HG02943 (cell line): ENCODE results near the gene PLEKHJ1.
A peak's percentile ranks its signal among the peaks of the same experiment; 100 is the strongest.

Experiments used
- ATAC-seq: cut with Tn5 transposase; IDR thresholded peaks from one replicate; pipeline ENCODE4 v1.9.1; 2021; ENCODE audit warnings: mild to moderate bottlenecking, low read depth, moderate library complexity; ENCODE audit not compliant: unreplicated experiment

PLEKHJ1 gene

DNA sequence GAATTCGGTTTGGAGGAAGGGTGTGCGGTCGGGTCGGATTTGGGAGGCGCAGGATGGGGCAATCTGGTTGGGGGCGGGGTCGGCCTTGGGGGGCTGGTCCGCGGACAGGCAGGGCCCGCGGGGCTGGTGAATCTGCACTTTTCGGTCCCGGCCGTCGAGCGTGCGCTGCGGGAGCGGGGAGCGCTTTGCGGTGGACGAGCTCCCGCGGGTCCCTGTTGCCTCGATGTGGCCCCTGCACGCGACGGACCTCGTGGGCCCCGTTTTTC is 34.0 kb upstream of the PLEKHJ1 start:
- ATAC-seq = no peak

DNA sequence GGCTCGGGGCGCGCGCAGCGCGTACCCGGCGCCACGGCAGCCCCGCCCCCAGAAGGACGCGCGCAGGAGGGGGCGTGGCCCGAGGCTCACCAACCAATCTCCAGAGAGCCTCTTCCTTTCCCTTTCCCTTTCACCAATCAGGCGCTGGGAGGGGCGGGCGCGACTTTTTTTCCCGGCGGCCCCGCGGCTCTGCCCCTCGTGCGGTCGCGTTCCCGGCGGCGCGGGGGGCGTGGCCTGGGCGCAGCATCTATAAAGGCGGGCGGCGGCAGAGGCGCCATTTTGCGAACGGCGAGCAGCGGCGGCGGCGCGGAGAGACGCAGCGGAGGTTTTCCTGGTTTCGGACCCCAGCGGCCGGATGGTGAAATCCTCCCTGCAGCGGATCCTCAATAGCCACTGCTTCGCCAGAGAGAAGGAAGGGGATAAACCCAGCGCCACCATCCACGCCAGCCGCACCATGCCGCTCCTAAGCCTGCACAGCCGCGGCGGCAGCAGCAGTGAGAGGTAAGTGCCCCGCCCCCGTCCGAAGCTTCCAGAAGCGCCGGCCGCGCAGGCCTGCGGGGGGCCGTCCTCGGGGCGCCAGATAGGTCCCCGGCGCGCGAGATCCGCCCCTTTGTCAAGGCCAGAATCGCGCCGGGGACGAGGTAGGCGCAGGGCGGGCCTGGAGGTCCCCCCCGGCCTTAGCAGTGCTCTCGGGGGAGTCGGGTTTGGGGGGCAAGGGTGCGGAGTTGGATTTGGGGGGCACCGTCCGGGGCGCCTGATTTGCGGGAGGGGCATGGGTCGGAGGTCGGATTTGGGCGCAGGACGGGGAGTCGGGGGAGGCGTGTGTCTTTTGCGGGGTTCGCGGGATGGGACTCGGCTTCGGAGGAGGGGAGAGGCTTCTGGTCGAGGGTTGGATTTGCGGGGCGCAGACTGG is 33.4 kb upstream of the PLEKHJ1 start:
- ATAC-seq = peak; percentile 55

DNA sequence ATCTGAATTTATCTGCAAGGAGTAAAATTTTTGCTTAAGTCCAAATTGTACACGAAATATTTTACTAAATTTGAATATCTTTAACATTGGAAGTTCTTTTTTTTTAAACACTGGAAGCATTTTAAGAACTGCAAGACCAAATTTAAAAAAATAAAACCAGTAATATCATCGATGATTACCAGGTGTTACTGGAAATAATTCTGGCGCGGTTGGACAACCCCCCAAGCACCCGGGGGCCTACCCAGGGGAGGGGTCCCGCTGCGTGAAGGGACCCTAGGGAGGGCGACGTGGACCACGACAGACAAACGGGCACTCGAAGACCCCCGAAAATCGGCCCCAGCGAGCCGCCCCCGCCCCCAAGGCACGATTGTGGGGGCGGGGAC is 32.7 kb upstream of the PLEKHJ1 start:
- no peak for ATAC-seq

GRCh38 chr19:2268480-2268830 is 32.3 kb upstream of the PLEKHJ1 start:
- no peak for ATAC-seq

DNA sequence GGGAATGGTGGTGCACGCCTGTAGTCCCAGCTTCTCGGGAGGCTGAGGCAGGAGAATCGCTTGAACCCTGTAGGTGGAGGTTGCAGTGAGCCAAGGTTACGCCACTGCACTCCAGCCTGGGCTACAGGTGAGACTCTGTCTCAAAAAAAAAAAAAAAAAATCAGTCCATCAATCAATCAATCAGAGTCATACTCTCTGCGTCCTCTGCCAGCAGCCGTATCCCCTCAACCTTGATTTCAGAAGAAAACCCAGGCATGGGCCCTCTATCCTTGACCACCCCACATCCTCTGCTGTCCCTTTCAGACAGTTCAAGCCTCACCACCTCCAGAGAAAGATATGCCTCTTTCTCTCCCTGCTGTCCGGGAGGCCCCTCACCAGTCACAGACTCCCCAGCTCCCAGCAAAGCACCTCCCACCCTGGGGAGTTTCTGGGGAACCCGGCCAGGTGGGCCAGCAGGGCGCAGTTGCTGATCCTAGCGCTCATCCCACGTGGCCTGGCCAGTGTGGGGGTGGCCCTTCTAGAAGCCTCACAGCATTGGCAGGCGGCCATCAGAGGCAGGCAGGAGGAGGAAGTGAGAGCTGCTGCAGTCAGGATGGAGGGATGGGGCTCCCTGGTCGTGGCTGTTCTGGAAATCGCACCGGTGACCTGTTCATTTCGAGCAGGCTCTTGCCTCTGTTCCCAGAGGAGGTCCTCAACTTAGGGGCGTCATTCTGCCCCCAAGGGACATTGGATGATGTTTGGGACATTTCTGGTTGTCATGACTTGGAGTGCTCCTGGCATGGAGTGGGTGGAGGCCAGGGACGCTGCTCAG is 30.3 kb upstream of the PLEKHJ1 start:
- ATAC-seq = no peak

GRCh38 chr19:2261438-2262172 is 25.5 kb upstream of the PLEKHJ1 start:
- ATAC-seq = no peak

DNA sequence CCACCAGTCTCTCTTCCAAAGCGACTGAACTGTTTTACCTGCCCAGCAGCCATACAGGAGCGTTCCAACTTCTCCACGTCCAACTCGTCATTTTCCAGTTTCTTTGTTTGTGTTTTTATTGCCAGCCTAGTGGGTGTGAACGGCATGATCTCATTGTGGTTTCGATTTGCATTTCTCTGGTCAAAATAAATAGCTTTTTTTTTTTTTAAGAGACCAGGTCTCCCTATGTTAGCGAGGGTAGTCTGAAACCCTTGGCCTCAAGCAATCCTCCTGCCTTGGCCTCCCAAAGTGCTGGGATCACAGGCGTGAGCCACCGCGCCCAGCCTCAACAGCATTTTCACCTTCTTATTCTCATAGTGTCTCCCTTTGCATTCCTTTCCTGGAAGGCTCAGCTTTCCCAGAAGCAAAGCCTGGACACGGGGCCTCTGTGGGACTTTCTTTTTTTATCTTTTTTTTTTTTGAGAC is 24.2 kb upstream of the PLEKHJ1 start:
- ATAC-seq = no peak

DNA sequence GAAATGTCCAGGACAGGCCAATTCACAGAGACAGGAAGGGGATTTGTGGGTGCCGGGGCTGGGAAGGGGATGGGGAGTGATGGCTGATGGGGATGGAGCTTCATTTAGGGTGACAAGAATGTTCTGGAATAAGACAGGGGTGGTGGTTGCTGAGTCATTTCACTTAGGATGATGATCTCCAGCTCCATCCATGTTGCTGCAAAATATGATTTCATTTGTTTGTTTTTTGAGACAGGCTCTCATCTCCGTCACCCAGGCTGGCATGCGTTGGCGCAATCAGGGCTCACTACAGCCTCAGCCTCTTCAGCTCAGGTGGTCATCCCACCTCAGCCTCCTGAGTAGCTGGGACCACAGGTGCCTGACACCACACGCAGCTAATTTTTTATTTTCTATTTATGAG is 23.2 kb upstream of the PLEKHJ1 start:
- ATAC-seq = no peak

DNA sequence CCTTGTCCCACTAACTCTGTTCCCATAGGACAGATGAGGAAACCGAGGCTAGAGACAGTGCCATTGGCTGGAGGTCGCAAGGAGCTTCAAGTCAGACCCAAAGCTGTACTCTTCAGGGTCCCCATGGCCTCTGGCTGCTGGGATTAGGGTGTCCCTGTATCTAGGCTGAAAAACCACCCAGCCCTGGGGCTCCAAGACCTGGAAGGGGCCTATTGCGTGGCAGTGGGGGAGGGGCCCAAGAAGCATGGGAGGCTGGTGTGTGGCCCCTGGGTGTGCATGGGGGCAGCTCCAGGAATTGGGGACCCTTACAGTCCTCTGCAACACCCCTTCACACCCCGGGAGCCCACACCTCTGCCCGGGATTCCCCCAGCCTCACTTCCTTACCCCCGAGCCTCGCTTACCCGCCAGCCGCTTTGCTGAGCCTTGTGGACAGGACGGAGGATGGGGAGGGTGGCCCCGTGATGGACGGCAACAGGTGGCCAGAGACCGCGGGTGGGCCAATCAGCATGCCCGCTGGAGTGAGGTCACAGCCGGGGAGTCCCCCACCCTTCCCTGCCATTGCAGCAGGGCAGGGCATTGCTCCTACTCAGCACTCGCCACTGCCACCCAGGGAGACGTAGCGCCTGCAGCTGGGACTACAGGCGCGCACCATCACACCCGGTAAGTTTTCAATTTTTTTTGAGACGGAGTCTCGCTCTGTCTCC is 20.0 kb upstream of the PLEKHJ1 start, which contains the start of gene JSRP1:
JSRP1 (minus strand) TSS at position 436 of the 704 bp plus-strand sequence. CDS start 1,103 bp downstream, outside the sequence.
- no peak for ATAC-seq

DNA sequence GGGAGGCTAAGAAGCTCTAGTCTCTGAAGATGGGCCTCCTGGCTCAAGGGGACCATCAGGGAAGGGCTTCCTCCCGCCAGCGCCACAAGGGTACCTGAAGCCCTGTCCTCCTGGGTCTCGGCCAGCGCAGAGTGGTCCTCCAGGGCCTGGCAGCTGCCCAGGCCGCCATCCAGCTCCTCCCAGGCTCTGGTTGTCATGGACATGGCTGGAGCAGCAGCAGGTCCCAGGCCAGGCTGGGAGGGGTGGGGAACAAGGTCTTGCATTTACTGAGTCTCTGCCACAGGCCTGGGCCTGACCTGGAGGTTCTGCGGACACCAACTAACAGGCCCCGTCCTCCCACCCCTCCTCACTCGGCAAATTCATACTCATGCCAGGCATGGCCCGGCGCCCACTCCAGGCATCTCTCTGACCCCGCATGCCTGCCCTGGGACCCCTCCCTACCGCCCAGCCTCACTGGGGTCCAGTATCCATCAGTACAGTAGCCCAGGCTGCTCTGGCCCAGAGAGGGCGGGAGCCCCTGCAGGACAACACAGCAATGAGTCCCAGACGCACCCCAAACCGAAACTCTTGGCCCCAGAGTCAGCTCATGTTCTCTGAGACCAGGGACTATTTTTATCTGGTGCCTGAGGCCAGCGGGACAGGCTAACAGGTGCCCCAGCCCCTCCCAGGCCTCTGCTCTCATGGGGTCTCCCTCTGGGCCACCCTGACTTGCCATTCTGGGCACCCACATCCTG is 19.1 kb upstream of the PLEKHJ1 start:
- ATAC-seq = no peak

GRCh38 chr19:2254064-2254872 is 18.1 kb upstream of the PLEKHJ1 start:
- no peak for ATAC-seq

- no peak for ATAC-seq
These were observed 17.3 kb upstream of the PLEKHJ1 start for GRCh38 chr19:2253106-2254063.

- no peak for ATAC-seq
These were observed 16.6 kb upstream of the PLEKHJ1 start for GRCh38 chr19:2252797-2253105.

DNA sequence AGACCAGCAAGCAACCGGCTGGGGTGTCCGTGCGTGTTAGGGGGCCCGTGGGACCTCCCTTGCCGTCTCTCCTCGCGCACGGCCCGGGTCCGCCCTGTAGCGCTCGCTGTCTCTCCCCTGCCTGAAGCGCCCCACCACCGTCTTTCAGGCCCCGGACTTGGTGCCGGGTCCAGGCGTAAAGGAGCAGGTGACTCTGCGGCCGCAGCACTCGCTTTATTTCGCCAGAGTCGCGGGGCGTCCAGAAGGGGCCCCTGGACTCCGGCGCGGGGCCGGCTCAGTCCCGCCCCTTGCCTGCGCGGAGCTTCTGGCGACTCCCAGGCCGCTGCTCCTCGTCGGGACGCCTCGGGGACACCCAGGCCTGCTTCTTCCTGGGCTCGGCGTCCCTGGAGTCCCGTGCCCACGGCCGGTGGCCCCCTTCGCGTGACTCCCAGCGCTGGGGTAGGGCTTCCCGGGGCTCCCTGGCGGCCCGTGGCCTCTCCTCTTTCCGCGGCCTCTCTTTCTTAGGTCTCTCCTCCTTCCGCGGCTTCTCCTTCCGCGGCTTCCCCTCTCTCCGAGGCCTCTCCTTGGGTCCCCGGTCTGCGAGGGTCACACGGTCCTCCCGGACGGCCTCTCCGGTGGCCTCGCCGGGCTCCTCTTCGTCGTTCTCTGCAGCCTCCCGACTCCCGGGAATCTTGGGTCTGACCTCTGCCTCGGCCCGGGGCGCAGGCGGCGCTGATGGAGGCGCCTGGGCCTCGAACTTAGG is 16.1 kb upstream of the PLEKHJ1 start:
- ATAC-seq = no peak

- no peak for ATAC-seq
These were observed 15.3 kb upstream of the PLEKHJ1 start for GRCh38 chr19:2251106-2252054.

GRCh38 chr19:2250766-2251105 is 14.6 kb upstream of the PLEKHJ1 start:
- ATAC-seq = no peak
